Activated naive CD4-positive, alpha-beta T cell treated with anti-CD3 and anti-CD28 coated beads for 36 hours (primary cell): Measurements from ENCODE around the gene IL11RA. TPM values are rescaled to one million over a fixed set of nuclear protein-coding genes. Genes with fewer than 3 reads are reported as not detected.
A peak's percentile ranks its signal among the peaks of the same experiment; 100 is the strongest.

Source experiments
- CTCF ChIA-PET: fragments of 350-600 bp; sonication (Branson Sonifier 250); formaldehyde crosslinking; loops from one replicate; lab custom pipeline; 2021; ENCODE audit warnings: antibody characterized with exemption; lab: Charles Lee
- DNase-seq: peaks from one replicate; pipeline ENCODE4 v3.0.0-alpha.2; 2020
- H3K27ac Mint-ChIP-seq: one replicate; pipeline ENCODE4 v1.8.0; 2021; ENCODE audit warnings: mild to moderate bottlenecking, mixed read lengths
- H3K27me3 Mint-ChIP-seq: one replicate; pipeline ENCODE4 v1.8.0; 2021; ENCODE audit warnings: low read depth, mixed read lengths
- H3K36me3 Mint-ChIP-seq: one replicate; pipeline ENCODE4 v1.8.0; 2021; ENCODE audit warnings: low read depth, mixed read lengths
- H3K4me1 Mint-ChIP-seq: one replicate; pipeline ENCODE4 v1.8.0; 2021; ENCODE audit warnings: low read depth, mixed read lengths
- H3K4me3 Mint-ChIP-seq: one replicate; pipeline ENCODE4 v1.8.0; 2021; ENCODE audit warnings: mild to moderate bottlenecking, moderate library complexity, mixed read lengths
- H3K9me3 Mint-ChIP-seq: one replicate; pipeline ENCODE4 v1.8.0; 2021; ENCODE audit warnings: mixed read lengths
- intact Hi-C: fragments of 100-400 bp; cut with micrococcal nuclease; formaldehyde crosslinking; loops from one replicate; pipeline ENCODE4 v1.15.1; 2023
- total RNA-seq, 2 experiments: library from RNA; stranded (reverse); gene quantifications; one replicate each; pipeline ENCODE4 v1.2.3, GENCODE V29; 2021

Gene IL11RA
- total RNA-seq, 2 experiments from 2014 or later, result 12.1 to 13.0 TPM

GRCh38 chr9:34620061-34620994 is 31.7 kb upstream of the IL11RA start, which contains the start of gene DCTN3:
Gene DCTN3 (minus strand): TSS chr9:34620495. CDS start chr9:34620464, 31 bp downstream.
- peak within 1 kb of the TSS; percentile 89 for H3K4me3 Mint-ChIP-seq
- peaks cover 21% of the 10 kb centered on the region for H3K4me1 Mint-ChIP-seq
- H3K27ac Mint-ChIP-seq, result peak within 1 kb of the TSS; percentile 39
- intact Hi-C loops, result loop anchor here (1.0 kb wide), 2 partner anchors 8 to 14 kb away; partner anchors contain the start of gene RPP25L
- H3K27me3 Mint-ChIP-seq, result peaks cover 20% of the 10 kb centered on the region
- DNase-seq, result peak; percentile 96
- no peaks in the 10 kb centered on the region for H3K9me3 Mint-ChIP-seq
- H3K36me3 Mint-ChIP-seq, result peaks cover 8% of the 10 kb centered on the region
- CTCF ChIA-PET, result interaction anchor here (0.5 to 4.5 kb wide), 12 partner anchors 8 to 539 kb away, joined by 3 to 62 read pairs (median 4); partner anchors contain the start of genes ARID3C and RPP25L

- Mint-ChIP-seq H3K9me3 (no peaks in the 10 kb centered on the region), H3K4me3 (peak overlapping the region; percentile 17), H3K36me3 (no peaks in the 10 kb centered on the region), H3K27me3 (peaks cover 49% of the 10 kb centered on the region), H3K4me1 (peaks cover 27% of the 10 kb centered on the region), H3K27ac (no peak overlapping the region)
- intact Hi-C loops, result no loop called here
- peak; percentile 34 for DNase-seq
- CTCF ChIA-PET, result interaction anchor here (1.0 to 4.5 kb wide), 4 partner anchors 10 to 20 kb away, joined by 3 to 62 read pairs (median 12); no protein-coding TSS in a partner anchor
These were observed 28.4 kb upstream of the IL11RA start for GRCh38 chr9:34623374-34624235.

GRCh38 chr9:34624475-34625185 is 27.4 kb upstream of the IL11RA start:
- Mint-ChIP-seq H3K4me3 (no peak overlapping the region), H3K36me3 (no peaks in the 10 kb centered on the region), H3K27ac (no peak overlapping the region), H3K4me1 (peaks cover 25% of the 10 kb centered on the region), H3K9me3 (no peaks in the 10 kb centered on the region), H3K27me3 (peaks cover 56% of the 10 kb centered on the region)
- intact Hi-C loops, result no loop called here
- CTCF ChIA-PET, result interaction anchor here (1.0 to 2.7 kb wide), 4 partner anchors 9 to 23 kb away, joined by 3 to 19 read pairs (median 5); partner anchors contain the start of genes RPP25L and SIGMAR1
- no peak for DNase-seq

DNA sequence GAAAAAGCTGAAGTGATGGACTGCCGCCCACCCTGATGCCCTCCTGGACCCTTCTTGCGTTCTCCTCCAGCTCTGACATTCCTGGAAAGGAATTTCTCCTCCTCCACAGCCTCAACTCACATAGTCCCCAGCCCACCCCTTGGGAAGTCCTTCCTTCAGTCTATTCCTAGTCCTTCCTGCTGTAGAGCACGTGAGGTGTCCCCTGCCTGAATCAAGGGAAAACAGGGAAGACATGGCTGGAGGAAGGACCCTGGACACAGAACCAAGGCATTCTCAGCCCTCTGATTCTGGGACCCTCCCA is 26.8 kb upstream of the IL11RA start:
- peaks cover 61% of the 10 kb centered on the region for H3K27me3 Mint-ChIP-seq
- H3K36me3 Mint-ChIP-seq, result no peaks in the 10 kb centered on the region
- no peaks in the 10 kb centered on the region for H3K9me3 Mint-ChIP-seq
- intact Hi-C loops, result no loop called here
- DNase-seq, result no peak
- peaks cover 22% of the 10 kb centered on the region for H3K4me1 Mint-ChIP-seq
- H3K4me3 Mint-ChIP-seq, result no peak overlapping the region
- CTCF ChIA-PET, result interaction anchor here (1.0 to 2.7 kb wide), 4 partner anchors 9 to 23 kb away, joined by 3 to 19 read pairs (median 5); partner anchors contain the start of genes RPP25L and SIGMAR1
- H3K27ac Mint-ChIP-seq, result no peak overlapping the region

- Mint-ChIP-seq H3K36me3 (no peaks in the 10 kb centered on the region), H3K9me3 (no peaks in the 10 kb centered on the region), H3K4me1 (peaks cover 18% of the 10 kb centered on the region), H3K27me3 (peaks cover 59% of the 10 kb centered on the region), H3K27ac (no peak overlapping the region), H3K4me3 (peak overlapping the region; percentile 66)
- DNase-seq, result no peak
- intact Hi-C loops, result no loop called here
- CTCF ChIA-PET, result interaction anchor here (0.9 to 1.8 kb wide), 2 partner anchors 11 to 14 kb away, joined by 3 to 6 read pairs; no protein-coding TSS in a partner anchor
These were observed 24.0 kb upstream of the IL11RA start for GRCh38 chr9:34627716-34628655.

DNA sequence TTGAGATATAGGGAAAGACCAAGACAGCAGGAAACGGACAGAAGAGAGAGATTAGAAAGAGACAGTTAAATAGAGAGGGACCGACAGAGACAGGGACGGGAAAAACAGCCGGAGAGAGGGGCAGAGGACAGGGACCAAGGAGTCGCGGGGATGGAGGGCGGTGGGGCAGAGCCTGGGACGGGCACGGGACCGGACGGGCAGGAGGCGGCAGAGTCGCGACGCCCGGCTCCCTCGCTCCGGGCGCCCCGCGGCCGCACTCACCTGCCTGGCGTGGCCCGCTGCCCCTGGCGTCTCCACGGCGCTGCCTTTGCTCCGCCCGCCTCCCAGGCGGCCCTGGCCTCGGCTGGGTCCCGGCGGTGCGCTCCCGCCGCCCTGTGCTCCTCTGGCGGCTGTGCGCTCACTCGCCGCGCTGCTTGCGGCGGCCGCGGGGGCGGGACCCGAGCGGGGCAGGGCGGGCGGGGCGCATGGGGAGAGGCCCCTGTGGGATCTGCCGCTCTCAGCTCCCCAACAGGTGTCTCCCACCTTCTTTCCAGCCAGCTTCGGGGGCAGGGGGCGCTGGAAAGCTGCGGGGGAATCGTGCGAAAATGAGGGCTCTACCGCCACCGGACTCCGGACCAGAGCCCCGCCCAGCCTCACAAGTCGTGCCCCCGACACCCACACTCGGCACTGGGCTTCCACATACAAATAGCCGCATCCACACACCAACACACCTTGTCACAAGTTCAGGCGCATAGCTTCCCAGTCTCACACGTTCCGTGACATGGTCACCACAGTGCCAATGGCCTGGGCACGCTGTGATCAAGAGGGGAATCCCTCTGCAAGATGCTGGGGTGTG is 23.1 kb upstream of the IL11RA start, which contains the start of gene ARID3C:
TSS of gene ARID3C (minus strand) at position 411 of the 835 bp plus-strand sequence. CDS start 1,052 bp downstream, outside the sequence.
- intact Hi-C loops, result no loop called here
- H3K27ac Mint-ChIP-seq, result no peak within 1 kb of the TSS
- H3K27me3 Mint-ChIP-seq, result peaks cover 53% of the 10 kb centered on the region
- H3K4me3 Mint-ChIP-seq, result peak within 1 kb of the TSS; percentile 66
- DNase-seq, result peak; percentile 34
- H3K4me1 Mint-ChIP-seq, result peaks cover 13% of the 10 kb centered on the region
- no peaks in the 10 kb centered on the region for H3K9me3 Mint-ChIP-seq
- H3K36me3 Mint-ChIP-seq, result no peaks in the 10 kb centered on the region
- CTCF ChIA-PET, result interaction anchor here (0.9 to 1.8 kb wide), 4 partner anchors 9 to 15 kb away, joined by 3 to 6 read pairs (median 4); partner anchors contain the start of genes DCTN3 and SIGMAR1

DNA sequence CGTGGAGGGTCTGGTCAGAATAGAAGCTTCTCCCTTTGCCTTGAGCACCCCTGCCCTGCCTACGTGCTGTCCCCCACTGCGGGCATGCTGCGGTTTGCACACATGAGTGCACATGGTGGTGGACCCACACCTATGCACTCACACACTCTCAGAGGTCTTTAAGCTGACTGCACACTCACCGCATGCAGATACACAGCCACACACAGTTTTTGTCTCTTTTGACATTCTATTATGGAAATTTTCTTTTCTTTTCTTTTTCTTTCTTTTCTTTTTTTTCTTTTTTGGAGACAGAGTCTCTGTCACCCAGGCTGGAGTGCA is 22.5 kb upstream of the IL11RA start:
- intact Hi-C loops, result no loop called here
- CTCF ChIA-PET, result interaction anchor here (0.6 to 1.8 kb wide), 4 partner anchors 8 to 1523 kb away, joined by 3 to 6 read pairs (median 4); partner anchors contain the start of genes DCTN3 and SIGMAR1
- Mint-ChIP-seq H3K4me1 (peaks cover 17% of the 10 kb centered on the region), H3K27me3 (peaks cover 49% of the 10 kb centered on the region), H3K27ac (no peak overlapping the region), H3K4me3 (peak overlapping the region; percentile 63), H3K36me3 (no peaks in the 10 kb centered on the region), H3K9me3 (no peaks in the 10 kb centered on the region)
- no peak for DNase-seq

- Mint-ChIP-seq H3K4me1 (peaks cover 28% of the 10 kb centered on the region), H3K4me3 (no peak overlapping the region), H3K9me3 (no peaks in the 10 kb centered on the region), H3K27me3 (peaks cover 45% of the 10 kb centered on the region), H3K27ac (no peak overlapping the region), H3K36me3 (peaks cover 7% of the 10 kb centered on the region)
- DNase-seq, result no peak
- CTCF ChIA-PET, result interaction anchor here (1.3 to 6.9 kb wide), 4 partner anchors 7 to 40 kb away, joined by 3 to 62 read pairs (median 4); partner anchors contain the start of genes DCTN3 and SIGMAR1
- intact Hi-C loops, result loop anchor here (10.0 kb wide), 2 partner anchors 506 to 586 kb away; partner anchors contain the start of genes DCAF12 and UBAP2
These were observed 21.4 kb upstream of the IL11RA start for GRCh38 chr9:34630402-34631154.

DNA sequence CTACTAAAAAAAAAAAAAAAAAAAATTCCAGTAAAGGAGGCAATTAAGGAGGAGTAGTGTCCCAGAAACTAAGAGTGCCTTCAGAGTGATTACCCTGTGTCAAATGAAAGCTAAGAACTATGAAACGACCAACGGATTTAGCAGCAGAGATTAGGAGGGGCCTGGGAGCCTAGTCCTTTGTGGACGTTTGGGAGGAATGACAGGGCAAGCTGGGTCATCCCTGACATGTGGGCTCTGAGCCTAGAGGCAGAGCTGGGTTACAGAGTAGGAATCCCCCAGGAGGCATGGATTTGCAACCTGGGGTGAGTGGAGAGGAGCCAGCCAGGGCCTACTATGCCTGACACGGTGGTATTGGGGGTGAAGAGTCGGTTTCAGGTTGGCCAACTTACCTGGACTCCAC is 18.8 kb upstream of the IL11RA start:
- H3K4me3 Mint-ChIP-seq, result no peak overlapping the region
- CTCF ChIA-PET, result interaction anchor here (0.6 to 6.9 kb wide), 11 partner anchors 8 to 429 kb away, joined by 3 to 123 read pairs (median 19); partner anchors contain the start of genes CCL27, DCTN3, GALT and RPP25L
- H3K36me3 Mint-ChIP-seq, result peaks cover 13% of the 10 kb centered on the region
- intact Hi-C loops, result loop anchor here (10.0 kb wide), 2 partner anchors 508 to 588 kb away; partner anchors contain the start of genes DCAF12 and UBAP2
- peaks cover 39% of the 10 kb centered on the region for H3K4me1 Mint-ChIP-seq
- H3K27ac Mint-ChIP-seq, result no peak overlapping the region
- no peak for DNase-seq
- no peaks in the 10 kb centered on the region for H3K9me3 Mint-ChIP-seq
- H3K27me3 Mint-ChIP-seq, result peaks cover 21% of the 10 kb centered on the region
